ENCODE data around the gene ZDHHC24. TPM values are rescaled to one million over a fixed set of nuclear protein-coding genes. Genes with fewer than 3 reads are reported as not detected.

ZDHHC24 gene
- total RNA-seq, 1 donor from 2014 or later = 13.5 TPM

DNA sequence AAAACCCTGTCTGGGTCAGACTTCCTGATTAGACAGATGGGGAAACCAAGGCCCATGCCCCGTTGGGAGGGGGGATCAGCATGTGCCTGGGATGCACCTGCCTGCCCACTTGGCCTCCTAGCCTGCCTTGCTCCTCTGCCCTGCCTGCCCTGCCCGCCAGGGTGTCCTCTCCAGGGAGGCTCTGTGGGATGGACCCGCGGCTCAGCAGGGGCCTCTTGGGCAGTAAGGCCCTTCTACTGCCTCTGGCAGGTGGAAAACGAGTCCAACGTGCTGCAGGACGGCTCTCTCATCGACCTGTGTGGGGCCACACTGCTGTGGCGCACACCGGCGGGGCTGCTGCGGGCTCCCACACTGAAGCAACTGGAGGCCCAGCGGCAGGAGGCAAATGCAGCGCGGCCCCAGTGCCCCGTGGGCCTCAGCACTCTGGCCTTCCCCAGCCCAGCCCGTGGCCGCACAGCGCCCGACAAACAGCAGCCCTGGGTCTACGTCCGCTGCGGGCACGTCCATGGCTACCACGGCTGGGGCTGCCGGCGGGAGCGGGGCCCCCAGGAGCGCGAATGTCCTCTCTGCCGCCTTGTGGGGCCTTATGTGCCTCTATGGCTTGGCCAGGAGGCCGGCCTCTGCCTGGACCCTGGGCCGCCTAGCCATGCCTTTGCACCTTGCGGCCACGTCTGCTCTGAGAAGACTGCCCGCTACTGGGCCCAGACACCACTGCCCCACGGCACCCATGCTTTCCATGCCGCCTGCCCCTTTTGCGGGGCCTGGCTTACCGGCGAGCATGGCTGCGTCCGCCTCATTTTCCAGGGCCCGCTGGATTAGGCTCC, 70.3 kb downstream of the ZDHHC24 start:
- H3K9me3 ChIP-seq (ENCODE audit: insufficient read depth, low read depth, low read length) = no peaks in the 10 kb centered on the region
- no peak for DNase-seq (ENCODE audit: low read depth)
- no peaks in the 10 kb centered on the region for H3K27me3 ChIP-seq (ENCODE audit: insufficient read depth, low read length)
- no peak overlapping the region for H3K27ac ChIP-seq (ENCODE audit: low read depth, low read length)
- no peak overlapping the region for H3K4me3 Mint-ChIP-seq (ENCODE audit: unreplicated experiment)
- H3K9me3 Mint-ChIP-seq (ENCODE audit: unreplicated experiment) = no peaks in the 10 kb centered on the region
- H3K4me1 ChIP-seq (ENCODE audit: insufficient read depth, low read length) = peaks cover 7% of the 10 kb centered on the region
- H3K9ac ChIP-seq (ENCODE audit: low read length) = no peak overlapping the region
- peaks cover 14% of the 10 kb centered on the region for H3K36me3 Mint-ChIP-seq (ENCODE audit: low read depth, unreplicated experiment)
- no peaks in the 10 kb centered on the region for H3K4me1 Mint-ChIP-seq (ENCODE audit: low read depth, unreplicated experiment)
- no peak overlapping the region for H2AFZ ChIP-seq (ENCODE audit: low read depth, low read length)
- TF ChIP-seq CTCF (IDR thresholded peaks at IDR 0.05; ENCODE audit: insufficient read depth, low read depth, low read length) (no peak), EZH2 (IDR thresholded peaks at IDR 0.05; ENCODE audit: insufficient read depth, low read length) (no peak)
- H3K27me3 Mint-ChIP-seq (ENCODE audit: low read depth, unreplicated experiment) = peaks cover 2% of the 10 kb centered on the region
- no peak for FAIRE-seq
- no peak overlapping the region for H3K4me3 ChIP-seq (ENCODE audit: insufficient read depth, low read depth, low read length)
- no peaks in the 10 kb centered on the region for H3K36me3 ChIP-seq (ENCODE audit: insufficient read depth, low read length)
- H3K79me2 ChIP-seq (ENCODE audit: insufficient read depth, low read length) = peaks cover 16% of the 10 kb centered on the region
- H3K27ac Mint-ChIP-seq (ENCODE audit: unreplicated experiment) = no peak overlapping the region
- H4K20me1 ChIP-seq (ENCODE audit: insufficient read depth, low read length) = peaks cover 17% of the 10 kb centered on the region
- H3K4me2 ChIP-seq (ENCODE audit: low read length) = no peak overlapping the region

GRCh38 chr11:66473608-66474515, 72.0 kb downstream of the ZDHHC24 start:
- TF ChIP-seq EZH2 (IDR thresholded peaks at IDR 0.05; ENCODE audit: insufficient read depth, low read length) = no peak
- TF ChIP-seq CTCF (IDR thresholded peaks at IDR 0.05; ENCODE audit: insufficient read depth, low read depth, low read length) = no peak
- Histone ChIP-seq H4K20me1 (ENCODE audit: insufficient read depth, low read length) (peaks cover 14% of the 10 kb centered on the region), H3K4me3 (ENCODE audit: insufficient read depth, low read depth, low read length) (no peak overlapping the region), H3K36me3 (ENCODE audit: insufficient read depth, low read length) (no peaks in the 10 kb centered on the region), H3K27me3 (ENCODE audit: insufficient read depth, low read length) (no peaks in the 10 kb centered on the region), H3K27ac (ENCODE audit: low read depth, low read length) (no peak overlapping the region), H2AFZ (ENCODE audit: low read depth, low read length) (no peak overlapping the region), H3K9me3 (ENCODE audit: insufficient read depth, low read depth, low read length) (no peaks in the 10 kb centered on the region), H3K4me2 (ENCODE audit: low read length) (no peak overlapping the region), H3K9ac (ENCODE audit: low read length) (no peak overlapping the region), H3K79me2 (ENCODE audit: insufficient read depth, low read length) (peaks cover 6% of the 10 kb centered on the region), H3K4me1 (ENCODE audit: insufficient read depth, low read length) (peaks cover under 1% of the 10 kb centered on the region)
- no peak overlapping the region for H3K4me3 Mint-ChIP-seq (ENCODE audit: unreplicated experiment)
- FAIRE-seq (no peak), DNase-seq (ENCODE audit: low read depth) (no peak)
- no peak overlapping the region for H3K27ac Mint-ChIP-seq (ENCODE audit: unreplicated experiment)
- peaks cover 14% of the 10 kb centered on the region for H3K36me3 Mint-ChIP-seq (ENCODE audit: low read depth, unreplicated experiment)
- no peaks in the 10 kb centered on the region for H3K9me3 Mint-ChIP-seq (ENCODE audit: unreplicated experiment)
- H3K4me1 Mint-ChIP-seq (ENCODE audit: low read depth, unreplicated experiment) = no peaks in the 10 kb centered on the region
- H3K27me3 Mint-ChIP-seq (ENCODE audit: low read depth, unreplicated experiment) = peaks cover 2% of the 10 kb centered on the region
